Endometrial microvascular endothelial cells (primary cell): ENCODE results near the gene OR2L3. TPM values are rescaled to one million over a fixed set of nuclear protein-coding genes. Genes with fewer than 3 reads are reported as not detected.

ENCODE experiments used
- total RNA-seq: library from RNA; depleted of rRNA; stranded (reverse); fragments of >200 nt; gene quantifications from one replicate; pipeline ENCODE4 v1.2.3, GENCODE V29; 2015; ENCODE audit errors: inconsistent ontology term

Gene OR2L3
- total RNA-seq, 1 donor from 2014 or later = not detected

Other genes starting within 250 kb of the OR2L3 start
- not detected for gene OR14A16, start 222.7 kb upstream of the OR2L3 start, total RNA-seq
- not detected for gene OR11L1, start 204.9 kb upstream of the OR2L3 start, total RNA-seq
- gene TRIM58, start 189.6 kb upstream of the OR2L3 start, total RNA-seq = 0.65 TPM
- not detected for gene OR2W3, start 151.2 kb upstream of the OR2L3 start, total RNA-seq
- not detected for gene OR2T8, start 126.6 kb upstream of the OR2L3 start, total RNA-seq
- not detected for gene OR2AJ1, start 121.9 kb upstream of the OR2L3 start, total RNA-seq
- not detected for gene OR2L8, start 98.0 kb upstream of the OR2L3 start, total RNA-seq
- gene OR2AK2, start 81.6 kb upstream of the OR2L3 start, total RNA-seq = not detected
- gene OR2L5, start 33.2 kb upstream of the OR2L3 start, total RNA-seq = not detected
- not detected for gene OR2L2, start 16.8 kb upstream of the OR2L3 start, total RNA-seq
- gene OR2L13, start 48.3 kb downstream of the OR2L3 start, total RNA-seq = not detected
- gene OR2M5, start 98.3 kb downstream of the OR2L3 start, total RNA-seq = not detected
- not detected for gene OR2M2, start 128.0 kb downstream of the OR2L3 start, total RNA-seq
- gene OR2M3, start 150.4 kb downstream of the OR2L3 start, total RNA-seq = not detected
- not detected for gene OR2M4, start 184.6 kb downstream of the OR2L3 start, total RNA-seq
- gene OR2T33, start 231.1 kb downstream of the OR2L3 start, total RNA-seq = not detected